ENCODE data around the gene IFI6. TPM values are rescaled to one million over a fixed set of nuclear protein-coding genes. Genes with fewer than 3 reads are reported as not detected.

Gene IFI6
- total RNA-seq, 1 donor from 2014 or later: 1.3 TPM

- peak; percentile 69 for DNase-seq (ENCODE audit: low read depth)
Measured at GRCh38 chr1:27662707-27663393, 9.1 kb downstream of the IFI6 start.

GRCh38 chr1:27662261-27662660 lies 9.7 kb downstream of the IFI6 start:
- FAIRE-seq (no peak), DNase-seq (ENCODE audit: low read depth) (no peak)
- Histone ChIP-seq H3K4me3 (ENCODE audit: low read depth, low read length) (no peak overlapping the region), H3K36me3 (ENCODE audit: control insufficient read depth, insufficient read depth, low read length) (no peaks in the 10 kb centered on the region), H3K27me3 (ENCODE audit: control insufficient read depth, insufficient read depth, low read length) (no peaks in the 10 kb centered on the region)
- no peak for TF ChIP-seq CTCF (IDR thresholded peaks at IDR 0.05; ENCODE audit: insufficient read depth, low read length, severe bottlenecking)

More at GRCh38 chr1:27662707-27663393, 9.1 kb downstream of the IFI6 start:
- TF ChIP-seq CTCF (IDR thresholded peaks at IDR 0.05; ENCODE audit: insufficient read depth, low read length, severe bottlenecking): peak; percentile 79
- H3K4me3 ChIP-seq (ENCODE audit: low read depth, low read length): no peak overlapping the region
- no peak for FAIRE-seq
- no peaks in the 10 kb centered on the region for H3K36me3 ChIP-seq (ENCODE audit: control insufficient read depth, insufficient read depth, low read length)
- no peaks in the 10 kb centered on the region for H3K27me3 ChIP-seq (ENCODE audit: control insufficient read depth, insufficient read depth, low read length)

- no peak overlapping the region for H3K4me3 ChIP-seq (ENCODE audit: low read depth, low read length)
- no peaks in the 10 kb centered on the region for H3K27me3 ChIP-seq (ENCODE audit: control insufficient read depth, insufficient read depth, low read length)
- no peaks in the 10 kb centered on the region for H3K36me3 ChIP-seq (ENCODE audit: control insufficient read depth, insufficient read depth, low read length)
- no peak for FAIRE-seq
- no peak for DNase-seq (ENCODE audit: low read depth)
- TF ChIP-seq CTCF (IDR thresholded peaks at IDR 0.05; ENCODE audit: insufficient read depth, low read length, severe bottlenecking): no peak
Measured at GRCh38 chr1:27661412-27662075, 10.4 kb downstream of the IFI6 start.

- Histone ChIP-seq H3K27me3 (ENCODE audit: control insufficient read depth, insufficient read depth, low read length) (no peaks in the 10 kb centered on the region), H3K36me3 (ENCODE audit: control insufficient read depth, insufficient read depth, low read length) (no peaks in the 10 kb centered on the region), H3K4me3 (ENCODE audit: low read depth, low read length) (peak overlapping the region; percentile 35)
- FAIRE-seq (no peak), DNase-seq (ENCODE audit: low read depth) (peak; percentile 41)
- no peak for TF ChIP-seq CTCF (IDR thresholded peaks at IDR 0.05; ENCODE audit: insufficient read depth, low read length, severe bottlenecking)
Measured at GRCh38 chr1:27660300-27660835, 11.6 kb downstream of the IFI6 start.

- FAIRE-seq (no peak), DNase-seq (ENCODE audit: low read depth) (peak; percentile 66)
- TF ChIP-seq CTCF (IDR thresholded peaks at IDR 0.05; ENCODE audit: insufficient read depth, low read length, severe bottlenecking): no peak
- Histone ChIP-seq H3K36me3 (ENCODE audit: control insufficient read depth, insufficient read depth, low read length) (no peaks in the 10 kb centered on the region), H3K4me3 (ENCODE audit: low read depth, low read length) (peak overlapping the region; percentile 35), H3K27me3 (ENCODE audit: control insufficient read depth, insufficient read depth, low read length) (no peaks in the 10 kb centered on the region)
Measured at GRCh38 chr1:27659497-27660299, 12.3 kb downstream of the IFI6 start.
